Erythroblast (primary cell): ENCODE data around the gene TULP4.

Experiments
- GATA1 ChIP-seq: IDR thresholded peaks from 2 replicates; pipeline ENCODE4 v1.6.1; 2011; ENCODE audit warnings: low read depth, mild to moderate bottlenecking, control low read depth, low read length, moderate library complexity
- POLR2A ChIP-seq: IDR thresholded peaks from 2 replicates; pipeline ENCODE4 v1.6.1; 2011; ENCODE audit warnings: mild to moderate bottlenecking, low read length

- no peak for TF ChIP-seq POLR2A
- no peak for TF ChIP-seq GATA1
These were observed 67.1 kb downstream of the TULP4 start for GRCh38 chr6:158379336-158379735.
